ENCODE measurements around the gene STK39.

DNA sequence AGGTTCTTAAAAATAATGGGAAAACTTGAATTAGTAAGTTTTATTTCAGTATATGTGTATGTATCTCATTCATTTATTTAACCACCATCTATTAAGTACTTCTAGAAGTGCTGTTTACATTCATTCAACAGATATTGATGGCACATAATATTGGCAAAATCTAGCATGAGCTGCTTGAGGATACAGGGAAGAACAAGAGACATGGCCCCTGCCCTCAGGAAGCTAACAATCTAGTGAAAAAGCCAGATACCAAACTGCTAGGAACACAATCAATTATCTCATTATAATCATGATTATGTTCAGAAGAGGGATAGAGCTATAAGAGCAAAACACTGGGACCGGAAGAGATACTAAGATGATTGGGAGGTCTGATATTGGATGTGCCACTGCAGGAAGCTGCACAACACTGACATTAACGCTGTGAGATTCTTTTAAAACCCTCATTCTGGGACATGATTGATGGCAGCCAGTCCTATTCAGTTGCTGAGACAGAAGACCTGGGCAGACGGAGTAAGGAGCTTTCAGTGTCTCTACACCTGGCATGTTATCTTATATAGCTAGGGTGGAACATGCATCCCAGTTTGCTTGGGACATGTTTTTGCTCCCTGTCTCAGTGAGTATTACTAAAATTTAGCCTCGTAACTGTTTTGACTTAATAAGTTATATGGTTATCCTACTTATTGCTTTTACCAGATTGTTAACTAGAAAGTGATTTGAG lies 314.1 kb downstream of the STK39 start:
- TF ChIP-seq, protein P1, sequence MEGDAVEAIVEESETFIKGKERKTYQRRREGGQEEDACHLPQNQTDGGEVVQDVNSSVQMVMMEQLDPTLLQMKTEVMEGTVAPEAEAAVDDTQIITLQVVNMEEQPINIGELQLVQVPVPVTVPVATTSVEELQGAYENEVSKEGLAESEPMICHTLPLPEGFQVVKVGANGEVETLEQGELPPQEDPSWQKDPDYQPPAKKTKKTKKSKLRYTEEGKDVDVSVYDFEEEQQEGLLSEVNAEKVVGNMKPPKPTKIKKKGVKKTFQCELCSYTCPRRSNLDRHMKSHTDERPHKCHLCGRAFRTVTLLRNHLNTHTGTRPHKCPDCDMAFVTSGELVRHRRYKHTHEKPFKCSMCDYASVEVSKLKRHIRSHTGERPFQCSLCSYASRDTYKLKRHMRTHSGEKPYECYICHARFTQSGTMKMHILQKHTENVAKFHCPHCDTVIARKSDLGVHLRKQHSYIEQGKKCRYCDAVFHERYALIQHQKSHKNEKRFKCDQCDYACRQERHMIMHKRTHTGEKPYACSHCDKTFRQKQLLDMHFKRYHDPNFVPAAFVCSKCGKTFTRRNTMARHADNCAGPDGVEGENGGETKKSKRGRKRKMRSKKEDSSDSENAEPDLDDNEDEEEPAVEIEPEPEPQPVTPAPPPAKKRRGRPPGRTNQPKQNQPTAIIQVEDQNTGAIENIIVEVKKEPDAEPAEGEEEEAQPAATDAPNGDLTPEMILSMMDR (IDR thresholded peaks at IDR 0.05), result no peak
- TF ChIP-seq POLR2A (IDR thresholded peaks at IDR 0.05), result no peak
